HG02938 (cell line): Measurements from ENCODE around the gene PDE4D.

Source experiments
- ATAC-seq: cut with Tn5 transposase; IDR thresholded peaks from one replicate; pipeline ENCODE4 v1.9.1; 2021; ENCODE audit warnings: mild to moderate bottlenecking, moderate library complexity; ENCODE audit not compliant: unreplicated experiment

Gene PDE4D

DNA sequence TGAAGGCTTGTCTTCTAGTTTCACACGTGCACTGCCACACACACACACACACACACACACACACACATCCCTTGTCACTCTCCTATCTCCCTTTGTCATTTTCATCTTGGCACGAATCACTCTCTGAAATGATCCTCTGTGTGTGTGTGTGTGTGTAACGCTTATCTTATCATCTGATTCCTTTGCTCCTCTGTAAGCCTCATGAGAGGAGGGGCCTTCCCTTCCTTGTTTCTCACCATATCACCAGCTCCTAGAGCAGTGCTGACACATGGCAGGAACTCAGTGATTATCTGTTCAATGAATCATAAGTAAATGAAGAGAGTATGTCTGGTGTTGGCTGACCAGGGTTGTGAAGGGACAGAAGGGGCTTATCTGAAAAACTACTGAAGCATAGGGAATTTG is 53.3 kb downstream of the PDE4D start:
- no peak for ATAC-seq

DNA sequence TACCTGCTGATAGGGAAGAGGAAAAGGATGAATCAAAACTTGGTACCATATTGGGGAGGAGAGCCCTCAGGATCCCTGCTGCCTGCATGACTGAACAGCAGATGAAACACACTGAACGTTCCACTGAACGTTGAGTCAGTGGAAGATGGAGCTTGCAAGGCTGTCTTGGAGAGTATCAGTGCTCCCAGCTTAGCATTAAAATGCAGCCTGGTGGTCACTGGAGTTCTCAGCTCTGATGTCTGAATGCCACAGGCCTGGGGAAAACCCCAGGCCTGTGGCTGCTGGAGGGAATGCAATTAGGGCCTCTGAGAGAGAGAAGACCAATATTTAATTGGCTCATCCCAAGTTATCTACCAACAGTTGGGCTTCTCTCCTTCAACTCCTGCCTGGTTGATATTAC is 54.5 kb downstream of the PDE4D start:
- no peak for ATAC-seq

GRCh38 chr5:59838067-59838466 is 55.5 kb downstream of the PDE4D start:
- ATAC-seq: no peak

DNA sequence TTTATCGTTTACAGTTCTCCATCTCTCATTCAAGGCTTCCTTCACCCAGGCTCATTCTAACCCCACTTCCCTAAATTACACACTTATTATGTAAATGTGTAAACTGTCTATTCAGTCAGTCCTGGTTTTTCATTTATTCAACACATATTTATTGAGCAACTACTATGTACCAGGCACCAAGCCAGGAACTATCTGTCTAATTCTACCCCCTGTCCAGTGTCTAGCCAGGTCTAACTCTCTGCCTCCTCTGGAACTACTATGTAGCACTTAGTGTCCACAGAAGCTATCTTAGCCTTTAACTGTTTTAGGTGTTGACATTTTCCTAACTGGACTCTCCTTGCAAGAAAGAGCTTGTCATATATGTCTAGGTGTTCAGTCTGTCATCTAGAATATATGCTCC is 56.5 kb downstream of the PDE4D start:
- ATAC-seq: no peak

GRCh38 chr5:59835800-59836199 is 57.7 kb downstream of the PDE4D start:
- no peak for ATAC-seq

- ATAC-seq: no peak
Measured at GRCh38 chr5:59833448-59833847, 60.1 kb downstream of the PDE4D start.

GRCh38 chr5:59832577-59833301 is 60.8 kb downstream of the PDE4D start:
- ATAC-seq: no peak

- no peak for ATAC-seq
Measured at GRCh38 chr5:59831326-59832010, 62.1 kb downstream of the PDE4D start.

DNA sequence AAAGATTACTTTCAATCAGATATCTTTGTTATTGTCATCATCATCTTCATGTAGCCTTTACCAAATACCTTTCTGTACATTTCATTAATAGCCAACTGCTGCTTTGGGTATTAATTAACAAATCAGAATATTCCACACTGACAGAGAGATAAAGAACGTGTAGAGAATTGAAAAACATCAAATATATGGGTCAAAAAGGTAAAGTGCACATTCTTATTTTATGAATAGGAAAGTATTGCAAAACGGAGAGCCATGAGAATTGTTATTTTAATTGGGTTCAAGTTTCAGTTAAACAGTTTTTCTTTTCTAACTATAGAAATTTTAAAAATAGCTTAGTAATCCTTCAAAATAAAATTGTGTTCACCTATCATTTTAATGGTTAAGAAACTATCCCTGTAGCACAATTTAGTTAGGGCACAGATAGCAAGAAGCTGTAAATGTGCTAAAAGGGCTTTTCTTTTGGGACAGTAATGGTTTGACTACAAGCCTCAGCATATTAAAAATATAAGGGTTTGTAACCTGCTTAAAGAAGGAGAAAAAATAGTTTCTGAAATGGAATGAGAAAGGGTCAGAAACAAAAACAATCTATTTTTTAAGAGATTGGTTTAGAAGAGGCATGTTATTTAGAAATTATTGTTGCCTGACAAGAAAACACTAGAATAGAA is 62.9 kb downstream of the PDE4D start:
- no peak for ATAC-seq

DNA sequence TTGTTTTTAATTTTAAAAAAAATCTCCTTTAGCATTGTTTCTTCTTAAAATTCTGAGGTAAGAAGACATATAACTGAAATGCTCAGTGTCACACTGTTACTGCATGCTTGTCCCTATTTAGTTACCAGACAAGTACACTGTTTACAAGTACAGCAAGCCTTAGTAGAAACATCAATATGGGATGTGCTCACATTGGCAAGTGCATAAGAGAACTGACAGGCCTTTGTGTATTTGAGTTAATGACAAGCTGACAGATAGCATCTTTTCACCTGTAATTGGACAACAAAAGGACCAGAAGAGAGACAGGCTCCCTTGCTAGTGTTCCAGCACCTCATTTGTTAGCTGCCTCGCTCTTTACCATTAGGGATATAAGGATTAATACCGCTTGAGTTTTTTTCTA is 63.6 kb downstream of the PDE4D start:
- no peak for ATAC-seq

DNA sequence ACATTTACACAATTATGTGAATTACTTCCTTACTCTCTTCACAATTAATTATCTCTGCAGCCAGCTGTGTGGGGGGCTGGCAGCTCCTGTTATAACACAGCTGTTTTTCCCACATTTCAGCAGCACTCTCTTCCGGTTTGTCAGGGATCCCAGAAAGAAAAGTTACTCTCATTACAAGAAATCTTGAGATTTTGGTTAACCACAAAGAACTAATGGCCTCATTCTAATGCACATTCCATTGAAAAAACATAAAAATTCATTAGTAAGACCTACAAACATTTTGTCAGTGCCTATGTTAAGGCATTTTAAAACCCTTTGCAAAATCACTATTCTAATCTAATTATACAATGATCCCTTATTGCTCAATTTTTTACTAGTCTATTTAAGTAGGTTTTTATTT is 64.1 kb downstream of the PDE4D start:
- no peak for ATAC-seq

GRCh38 chr5:59828623-59829022 is 64.9 kb downstream of the PDE4D start:
- no peak for ATAC-seq

- no peak for ATAC-seq
Measured at GRCh38 chr5:59826996-59827395, 66.5 kb downstream of the PDE4D start.

- no peak for ATAC-seq
Measured at GRCh38 chr5:59823420-59823819, 70.1 kb downstream of the PDE4D start.

DNA sequence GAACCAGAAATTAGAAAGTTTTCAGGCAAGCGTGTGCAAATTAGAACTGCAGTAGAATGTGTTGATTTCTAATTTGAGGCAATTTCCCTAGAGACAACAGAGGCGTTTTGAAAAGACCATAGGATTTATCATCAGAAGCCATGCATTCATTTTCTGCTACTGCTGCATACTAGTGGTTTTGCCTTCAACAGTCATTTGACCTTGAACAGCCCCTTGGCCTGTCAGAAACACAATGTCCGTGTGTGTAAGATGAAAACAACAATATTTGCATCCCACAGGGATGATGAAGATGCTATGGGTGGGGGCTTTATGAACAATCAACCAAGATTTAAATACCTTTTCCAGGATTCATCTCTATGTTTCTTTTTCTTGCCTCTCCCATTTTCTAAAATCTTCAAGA is 73.7 kb downstream of the PDE4D start:
- no peak for ATAC-seq

GRCh38 chr5:59817536-59817935 is 76.0 kb downstream of the PDE4D start:
- no peak for ATAC-seq

GRCh38 chr5:59816654-59817300 is 76.7 kb downstream of the PDE4D start:
- no peak for ATAC-seq

GRCh38 chr5:59814537-59814872 is 79.0 kb downstream of the PDE4D start:
- ATAC-seq: no peak

- peak; percentile 75 for ATAC-seq
Measured at GRCh38 chr5:59813761-59814536, 79.6 kb downstream of the PDE4D start.

- peak; percentile 54 for ATAC-seq
Measured at GRCh38 chr5:59810041-59810440, 83.5 kb downstream of the PDE4D start.

DNA sequence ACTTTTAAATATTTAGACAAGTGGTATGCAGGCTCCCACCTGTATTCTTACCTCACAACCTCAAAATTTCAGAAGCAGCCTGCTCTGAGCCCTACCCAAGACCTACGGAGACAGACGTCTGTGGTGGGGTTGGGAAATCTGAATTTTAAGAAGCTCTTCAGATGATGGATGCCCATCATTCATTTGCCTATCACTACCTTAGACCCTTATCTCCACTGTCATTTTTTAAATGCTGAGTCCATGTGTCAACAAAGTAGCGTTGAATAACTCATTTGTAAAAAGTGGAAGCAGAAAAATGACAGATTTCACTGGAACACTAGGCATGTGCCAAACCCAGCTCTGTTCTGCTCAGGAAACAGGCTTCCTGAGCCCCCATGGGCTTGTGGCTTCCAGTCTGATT is 85.7 kb downstream of the PDE4D start:
- ATAC-seq: no peak
